Hypothalamus (tissue), 51 donors: ENCODE results near the gene EML1.
"Not testable (repeated sequence)": the region's sequence is repeated elsewhere in the genome, so short reads cannot be mapped to it uniquely, and the experiment has no call there.

Experiments
- DNase-seq, 51 donors: peaks; one replicate each; lab custom pipeline; 2025; lab: John Stamatoyannopoulos, UW

The EML1 gene

GRCh38 chr14:99754141-99755067 lies 38.8 kb upstream of the EML1 start:
- DNase-seq: peak in 1 of 51 donors; percentile 38

GRCh38 chr14:99755068-99755405 lies 38.2 kb upstream of the EML1 start:
- DNase-seq: no peak

GRCh38 chr14:99755629-99756603 lies 37.3 kb upstream of the EML1 start:
- peak in 37 of 51 donors; percentile 10 to 89 (median 63) for DNase-seq

DNA sequence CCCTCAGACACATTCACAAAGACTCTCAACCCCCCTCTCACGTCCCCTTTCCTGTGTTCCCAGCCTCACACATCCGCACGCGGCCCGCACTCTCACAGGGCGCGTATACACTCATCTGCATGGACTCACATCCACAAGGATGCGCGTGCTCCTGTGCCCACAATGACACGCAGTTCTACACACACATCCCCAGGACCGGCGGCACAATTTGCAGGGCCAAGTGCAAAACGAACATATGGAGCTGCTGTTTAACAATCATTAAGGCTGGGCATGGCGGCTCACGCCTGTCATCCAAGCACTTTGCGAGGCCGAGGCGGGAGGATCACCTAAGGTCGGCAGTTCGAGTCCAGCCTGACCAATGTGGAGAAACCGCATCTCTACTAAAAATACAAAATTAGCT lies 36.4 kb upstream of the EML1 start:
- no peak for DNase-seq

DNA sequence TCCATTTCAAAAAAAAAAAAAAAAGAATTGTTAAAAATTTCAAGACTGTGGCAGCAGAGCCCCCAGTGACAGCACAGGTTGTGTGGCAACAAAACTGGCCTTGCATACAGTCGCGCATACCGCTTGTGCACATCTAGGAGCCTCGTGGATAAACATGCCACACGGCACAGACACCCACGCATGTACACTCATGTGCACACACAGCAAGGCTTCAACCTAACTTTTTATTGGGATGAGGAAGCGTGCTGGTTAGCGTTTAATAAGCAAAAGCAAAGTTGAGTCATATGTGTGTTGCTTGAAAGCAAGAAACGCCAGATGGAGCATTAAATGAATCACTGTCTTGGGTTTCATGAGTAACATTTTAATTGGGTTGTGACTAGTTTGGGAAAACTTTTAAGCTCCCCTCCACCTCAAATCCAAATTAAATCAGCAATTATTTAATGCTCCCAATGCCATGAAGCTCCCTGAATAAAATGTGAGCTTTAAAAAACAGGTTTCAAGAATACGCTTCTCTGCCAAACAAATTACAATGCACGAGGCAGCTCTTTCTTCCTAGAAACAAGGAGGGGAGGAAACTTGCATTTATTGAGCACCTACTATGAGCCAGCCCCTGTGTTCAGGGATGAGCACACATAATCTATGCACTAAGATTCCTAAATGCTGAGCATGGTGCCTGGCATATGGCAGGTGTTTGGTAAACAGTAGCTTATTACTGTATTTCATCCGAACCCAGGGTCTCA lies 35.7 kb upstream of the EML1 start:
- DNase-seq: peak in 1 of 51 donors; percentile 32

GRCh38 chr14:99758121-99758821 lies 34.9 kb upstream of the EML1 start:
- peak in 1 of 51 donors; percentile 11 for DNase-seq

DNA sequence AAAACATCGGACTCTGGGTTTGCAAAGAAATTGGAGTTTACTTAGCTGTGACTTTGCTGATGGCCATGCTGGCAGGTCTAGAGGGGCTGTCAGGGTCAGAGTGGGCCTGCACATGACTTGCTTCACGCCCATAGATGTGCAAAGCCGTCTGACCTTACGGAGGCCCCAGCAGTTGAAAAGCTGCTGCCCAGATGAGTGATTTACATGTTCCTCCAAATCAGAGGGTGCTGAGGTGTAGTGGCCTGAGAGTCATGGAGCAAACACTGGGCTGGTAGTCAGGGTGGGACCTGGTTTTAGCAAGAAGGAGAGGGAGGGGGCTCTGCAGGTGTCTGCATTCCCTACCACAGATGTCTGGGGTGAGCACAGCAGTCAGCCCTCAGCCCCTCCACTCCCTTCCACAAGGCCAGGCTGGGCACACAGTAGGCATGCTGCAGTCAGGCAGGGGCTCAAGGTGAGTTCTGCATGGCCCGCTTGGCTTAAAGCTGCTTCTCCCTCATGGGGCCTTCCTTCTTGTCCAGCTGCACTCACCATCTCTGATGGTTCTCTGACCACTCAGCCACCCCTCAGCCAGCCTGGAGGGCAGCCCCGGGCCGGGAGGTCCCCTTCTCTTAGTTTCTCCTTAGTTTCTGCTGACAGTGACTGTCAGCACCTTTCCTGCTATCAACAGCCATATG lies 34.2 kb upstream of the EML1 start:
- DNase-seq: no peak

GRCh38 chr14:99759546-99759925 lies 33.7 kb upstream of the EML1 start:
- no peak for DNase-seq

DNA sequence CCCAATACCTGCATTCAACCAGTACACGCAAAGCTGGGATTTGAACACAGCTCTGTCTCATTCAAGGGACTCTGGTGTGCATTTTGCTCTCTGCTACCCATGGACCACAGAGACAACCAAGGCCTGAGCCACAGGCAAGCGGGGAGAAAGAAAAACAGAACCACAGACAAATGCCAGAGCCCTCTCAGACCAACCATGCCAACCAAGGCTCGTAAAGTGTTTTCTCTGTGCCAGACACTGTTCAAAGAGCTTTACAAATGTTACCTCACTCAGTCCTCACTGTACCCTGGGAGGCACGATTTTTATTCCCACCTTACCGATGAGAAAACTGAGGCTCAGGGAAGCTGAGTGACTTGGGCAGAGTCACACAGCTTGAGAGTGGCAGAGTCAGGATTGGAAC lies 32.4 kb upstream of the EML1 start:
- no peak for DNase-seq

DNA sequence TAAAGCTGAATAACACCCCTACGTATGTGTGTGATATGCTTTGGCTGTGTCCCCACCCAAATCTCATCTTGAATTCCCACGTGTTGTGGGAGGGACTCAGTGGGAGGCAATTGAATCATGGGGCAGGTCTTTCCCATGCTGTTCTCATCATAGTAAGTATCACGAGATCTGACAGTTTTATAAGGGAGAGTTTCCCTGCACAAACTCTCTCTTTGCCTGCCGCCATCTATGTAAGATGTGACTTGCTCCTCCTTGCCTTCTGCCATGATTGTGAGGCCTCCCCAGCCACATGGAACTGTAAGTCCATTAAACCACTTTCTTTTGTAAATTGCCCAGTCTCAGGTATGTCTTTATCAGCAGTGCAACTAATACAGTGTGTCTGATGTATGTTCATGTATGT lies 30.3 kb upstream of the EML1 start:
- DNase-seq: not testable (repeated sequence)

GRCh38 chr14:99763527-99764221 lies 29.5 kb upstream of the EML1 start:
- DNase-seq: no peak

GRCh38 chr14:99764222-99764706 lies 28.9 kb upstream of the EML1 start:
- no peak for DNase-seq

GRCh38 chr14:99768381-99768780 lies 24.8 kb upstream of the EML1 start:
- no peak for DNase-seq

GRCh38 chr14:99769123-99769522 lies 24.1 kb upstream of the EML1 start:
- no peak for DNase-seq

DNA sequence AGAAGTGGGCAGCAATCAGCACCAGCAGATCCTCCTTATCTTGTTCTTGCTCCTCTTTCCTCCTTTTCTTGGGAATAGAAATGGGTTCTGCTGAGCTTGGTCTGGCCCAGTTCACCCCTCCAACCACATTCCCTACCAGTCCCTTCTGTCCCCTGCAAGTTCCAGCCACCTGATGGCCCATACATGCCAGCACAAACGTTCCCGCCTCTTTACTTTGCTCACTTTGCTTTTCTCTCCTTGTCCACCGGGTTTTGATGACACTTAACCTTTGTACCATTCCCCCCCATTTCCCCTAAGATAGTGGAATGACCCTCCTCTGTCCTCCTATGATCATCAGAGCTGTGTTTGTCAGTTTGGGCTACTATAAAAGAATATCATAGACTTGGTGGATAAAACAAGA lies 23.4 kb upstream of the EML1 start:
- no peak for DNase-seq

- DNase-seq: no peak
Measured at GRCh38 chr14:99772371-99773283, 20.6 kb upstream of the EML1 start.
